OCI-LY3 (cell line): Measurements from ENCODE around the gene OR51B4.

Experiments
- H2AFZ ChIP-seq: fragments of 200-600, 300-600 bp; shearing (Covaris generic); 2 replicates; pipeline ENCODE4 v1.6.0; 2014; ENCODE audit warnings: antibody characterized with exemption, low read depth, low read length
- H3K27ac ChIP-seq: fragments of 200-600, 300-600 bp; sonication (generic); 2 replicates; pipeline ENCODE4 v1.5.1; 2014; ENCODE audit warnings: mild to moderate bottlenecking, low read length, moderate library complexity, mixed read lengths
- H3K27me3 ChIP-seq: fragments of 200-600, 300-600 bp; sonication (generic); 2 replicates; pipeline ENCODE4 v1.6.1; 2014; ENCODE audit warnings: low read depth, low read length, mixed read lengths
- H3K36me3 ChIP-seq: fragments of 200-600, 300-600 bp; sonication (generic); replicated peaks from 2 replicates; pipeline ENCODE3; 2014; ENCODE audit warnings: low read depth, low read length, mixed read lengths
- H3K4me1 ChIP-seq: fragments of 300-600, 200-600 bp; sonication (generic); 2 replicates; pipeline ENCODE4 v1.6.1; 2014; ENCODE audit warnings: low read length, mixed read lengths
- H3K4me2 ChIP-seq: fragments of 200-600, 300-600 bp; sonication (generic); 2 replicates; pipeline ENCODE4 v1.6.1; 2014; ENCODE audit warnings: low read length, mixed read lengths
- H3K4me3 ChIP-seq: fragments of 300-600, 200-600 bp; sonication (generic); 2 replicates; pipeline ENCODE4 v1.5.1; 2014; ENCODE audit warnings: antibody characterized with exemption, mild to moderate bottlenecking, low read length, moderate library complexity
- H3K79me2 ChIP-seq: fragments of 300-600, 200-600 bp; shearing (Covaris generic); 2 replicates; pipeline ENCODE4 v1.6.1; 2014; ENCODE audit warnings: mild to moderate bottlenecking, low read length, mixed read lengths
- H3K9ac ChIP-seq: fragments of 300-600, 200-600 bp; shearing (Covaris generic); 2 replicates; pipeline ENCODE4 v1.6.0; 2014; ENCODE audit warnings: mild to moderate bottlenecking, low read length, moderate library complexity
- H3K9me3 ChIP-seq: fragments of 200-600, 300-600 bp; shearing (Covaris generic); 2 replicates; pipeline ENCODE4 v1.6.1; 2014; ENCODE audit warnings: low read length, mixed read lengths; ENCODE audit not compliant: insufficient read depth
- H4K20me1 ChIP-seq: fragments of 200-600, 300-600 bp; sonication (generic); 2 replicates; pipeline ENCODE4 v1.6.1; 2016; ENCODE audit warnings: low read length, mixed read lengths; ENCODE audit not compliant: insufficient read depth
- CTCF ChIP-seq: fragments of 200-600, 300-600 bp; sonication (generic); IDR thresholded peaks from 2 replicates; pipeline ENCODE4 v1.5.1; 2014; ENCODE audit warnings: antibody characterized with exemption, low read length, low read depth
- EZH2phosphoT487 ChIP-seq: fragments of 200-600 bp; shearing (Covaris generic); IDR thresholded peaks from 2 replicates; pipeline ENCODE4 v1.6.1; 2018; ENCODE audit warnings: antibody characterized with exemption, mixed run types, low read depth

OR51B4 gene

GRCh38 chr11:5285703-5286340 lies 15.9 kb downstream of the OR51B4 start:
- Histone ChIP-seq H3K79me2 (no peaks in the 10 kb centered on the region), H3K27ac (no peak overlapping the region), H3K9ac (no peak overlapping the region), H4K20me1 (no peaks in the 10 kb centered on the region), H3K9me3 (no peaks in the 10 kb centered on the region), H3K36me3 (no peaks in the 10 kb centered on the region), H3K4me3 (no peak overlapping the region), H2AFZ (no peak overlapping the region), H3K4me1 (peaks cover 5% of the 10 kb centered on the region), H3K27me3 (no peaks in the 10 kb centered on the region), H3K4me2 (no peak overlapping the region)
- no peak for TF ChIP-seq EZH2phosphoT487
- TF ChIP-seq CTCF, result no peak

GRCh38 chr11:5284637-5285036 lies 17.1 kb downstream of the OR51B4 start:
- H3K4me1 ChIP-seq, result peaks cover 15% of the 10 kb centered on the region
- no peak overlapping the region for H3K27ac ChIP-seq
- no peaks in the 10 kb centered on the region for H3K9me3 ChIP-seq
- no peak overlapping the region for H3K9ac ChIP-seq
- H3K4me2 ChIP-seq, result no peak overlapping the region
- H3K79me2 ChIP-seq, result no peaks in the 10 kb centered on the region
- H4K20me1 ChIP-seq, result no peaks in the 10 kb centered on the region
- no peaks in the 10 kb centered on the region for H3K27me3 ChIP-seq
- no peak overlapping the region for H3K4me3 ChIP-seq
- no peak overlapping the region for H2AFZ ChIP-seq
- H3K36me3 ChIP-seq, result no peaks in the 10 kb centered on the region
- TF ChIP-seq EZH2phosphoT487, result no peak
- no peak for TF ChIP-seq CTCF

DNA sequence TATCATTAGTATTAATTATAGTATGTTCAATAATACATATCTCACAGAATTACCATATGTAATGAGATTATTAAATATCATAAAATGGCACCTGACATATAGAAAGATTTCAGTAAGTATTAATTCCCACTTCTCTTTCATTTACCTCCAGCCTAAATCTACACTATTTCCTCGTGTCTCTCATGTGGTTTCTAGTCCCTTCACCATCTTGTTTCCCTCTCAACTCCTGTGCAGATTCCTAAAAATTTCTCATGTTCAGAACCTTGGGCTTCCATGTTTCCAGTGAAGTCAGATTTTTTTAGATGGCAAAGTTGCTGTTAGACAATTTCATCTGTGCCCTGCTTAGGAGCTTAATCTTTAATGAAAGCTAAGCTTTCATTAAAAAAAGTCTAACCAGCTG lies 17.9 kb downstream of the OR51B4 start:
- Histone ChIP-seq H3K27ac (no peak overlapping the region), H3K4me1 (peaks cover 15% of the 10 kb centered on the region), H2AFZ (no peak overlapping the region), H3K36me3 (no peaks in the 10 kb centered on the region), H3K9me3 (no peaks in the 10 kb centered on the region), H3K79me2 (no peaks in the 10 kb centered on the region), H3K4me2 (no peak overlapping the region), H3K4me3 (no peak overlapping the region), H3K27me3 (no peaks in the 10 kb centered on the region), H3K9ac (no peak overlapping the region), H4K20me1 (no peaks in the 10 kb centered on the region)
- TF ChIP-seq EZH2phosphoT487 (no peak), CTCF (no peak)

DNA sequence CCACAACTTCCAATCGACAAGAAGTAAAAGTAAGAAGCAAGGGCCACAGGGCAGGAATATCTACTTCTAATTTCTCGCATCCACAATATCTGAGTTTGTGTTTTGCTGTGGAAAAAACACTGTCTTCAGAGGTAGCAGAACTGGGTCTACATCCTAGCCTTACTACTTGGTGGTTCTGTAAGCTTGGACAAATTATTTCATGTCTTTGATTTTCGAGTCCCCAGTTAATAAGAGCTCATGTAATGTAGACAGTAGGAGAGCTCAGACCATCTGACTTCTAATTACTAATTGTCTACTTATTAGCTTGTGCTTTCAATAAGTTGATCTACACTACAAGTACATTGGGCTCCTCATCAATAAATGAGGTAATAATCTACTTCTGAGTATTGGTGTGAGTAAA lies 18.7 kb downstream of the OR51B4 start:
- TF ChIP-seq CTCF (no peak), EZH2phosphoT487 (no peak)
- H2AFZ ChIP-seq, result no peak overlapping the region
- H3K27ac ChIP-seq, result no peak overlapping the region

More for the DNA sequence above, 18.7 kb downstream of the OR51B4 start:
- Histone ChIP-seq H3K9me3 (no peaks in the 10 kb centered on the region), H3K4me2 (no peak overlapping the region), H3K36me3 (no peaks in the 10 kb centered on the region), H3K79me2 (no peaks in the 10 kb centered on the region), H3K4me3 (no peak overlapping the region), H4K20me1 (no peaks in the 10 kb centered on the region), H3K4me1 (peaks cover 16% of the 10 kb centered on the region), H3K9ac (no peak overlapping the region), H3K27me3 (no peaks in the 10 kb centered on the region)
